ENCODE measurements around the gene TRIM38.

Gene TRIM38

DNA sequence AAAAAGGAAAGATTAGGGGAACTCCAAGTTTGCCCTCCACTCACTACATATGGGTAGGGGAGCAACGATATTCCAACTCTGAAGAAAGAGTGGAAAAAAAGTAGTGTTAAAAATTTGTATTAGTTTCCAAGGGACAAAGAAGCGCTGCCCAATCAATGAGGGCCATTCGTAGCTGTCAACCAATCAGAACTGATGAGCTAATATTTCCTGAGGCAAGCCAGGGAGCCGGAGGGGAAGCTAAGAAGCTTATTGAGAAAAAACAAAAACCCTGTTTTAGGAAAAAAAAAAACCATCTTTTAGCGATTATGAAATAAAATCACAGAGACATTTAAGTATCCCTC is 59.5 kb downstream of the TRIM38 start:
- peaks cover 22 to 30% (median 28%) of the 10 kb centered on the region in 11 experiments for H3K9me3 ChIP-seq (replicated peaks in 1 of 11)
- peak overlapping the region; percentile 89 to 97 (median 95) for H3K9ac ChIP-seq
- no peaks in the 10 kb centered on the region for H3K27me3 ChIP-seq
- TF ChIP-seq Cebpa-rat (IDR thresholded peaks at IDR 0.05): no peak
- H3K4me3 ChIP-seq: peak overlapping the region; percentile 70 to 82 (median 74)
- H3K27ac ChIP-seq: peak overlapping the region; percentile 91 to 99 (median 98); a peak in 21 of 22 replicates
- peak overlapping the region; percentile 84 to 96 (median 91) for H3K4me2 ChIP-seq
- H3K36me3 ChIP-seq: no peaks in the 10 kb centered on the region
- no peaks in the 10 kb centered on the region for H4K20me1 ChIP-seq
- H3K4me1 ChIP-seq: peaks cover 21 to 33% (median 27%) of the 10 kb centered on the region in 10 experiments

DNA sequence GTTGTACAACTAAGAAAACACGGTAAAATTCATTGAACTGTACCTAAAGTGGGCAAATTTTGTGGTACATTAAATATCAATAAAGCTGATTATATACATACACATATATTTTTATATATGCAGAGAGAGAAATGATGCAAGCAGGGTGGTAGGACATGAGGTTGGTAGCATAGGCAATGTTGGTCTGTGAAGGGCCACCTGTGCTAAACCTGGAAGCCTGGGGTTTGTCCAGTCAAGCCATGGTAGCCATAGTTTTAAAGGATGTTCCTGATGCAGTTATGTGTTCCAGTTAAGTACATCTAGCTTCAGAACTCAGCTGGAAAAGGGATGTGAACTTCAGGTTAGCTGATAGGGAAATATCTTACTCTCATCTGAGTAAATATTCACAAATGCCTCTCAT is 60.1 kb downstream of the TRIM38 start:
- Histone ChIP-seq H3K4me2 (peak overlapping the region; percentile 84 to 96 (median 91); a peak in 21 of 22 replicates), H3K27me3 (no peaks in the 10 kb centered on the region), H3K4me1 (peaks cover 24 to 37% (median 30%) of the 10 kb centered on the region in 10 experiments), H3K4me3 (peak overlapping the region in 7 of 10 experiments; percentile 70 to 82 (median 75); a peak in 5 of 20 replicates), H4K20me1 (no peaks in the 10 kb centered on the region), H3K36me3 (no peaks in the 10 kb centered on the region), H3K9me3 (replicated peaks in 1 of 11) (peaks cover 16 to 24% (median 22%) of the 10 kb centered on the region in 11 experiments), H3K9ac (peak overlapping the region; percentile 89 to 97 (median 95); a peak in 19 of 22 replicates), H3K27ac (peak overlapping the region in 10 of 11 experiments; percentile 91 to 99 (median 98); a peak in 19 of 22 replicates)
- no peak for TF ChIP-seq Cebpa-rat (IDR thresholded peaks at IDR 0.05)

DNA sequence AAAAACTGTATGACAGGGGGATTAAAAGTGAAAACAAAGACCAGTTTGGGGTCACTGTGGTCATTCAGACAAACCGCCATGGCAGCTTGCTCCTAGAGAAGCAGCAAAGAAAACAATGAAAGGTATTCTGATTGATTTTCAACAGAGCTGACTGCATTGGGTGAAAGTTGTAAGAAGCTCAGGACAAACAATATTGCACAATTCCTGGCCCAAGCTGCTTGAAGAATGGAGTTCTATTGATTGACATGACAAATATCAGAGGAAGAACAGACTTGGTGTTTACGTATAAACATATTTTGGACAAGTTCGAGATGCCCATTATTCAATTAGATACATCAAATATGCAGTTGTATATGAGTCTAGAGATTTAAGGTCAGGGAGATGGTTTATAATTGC is 62.0 kb downstream of the TRIM38 start:
- Histone ChIP-seq H3K4me1 (peaks cover 38 to 56% (median 50%) of the 10 kb centered on the region in 10 experiments), H3K9me3 (replicated peaks in 1 of 11) (peaks cover 1 to 5% (median 3%) of the 10 kb centered on the region in 11 experiments; a peak in 20 of 22 replicates), H3K4me3 (no peak overlapping the region), H3K9ac (peak overlapping the region in 2 of 11 experiments; percentile 88 to 91; a peak in 1 of 22 replicates), H3K4me2 (peak overlapping the region in 3 of 11 experiments; percentile 92 to 95 (median 92); a peak in 2 of 22 replicates), H4K20me1 (no peaks in the 10 kb centered on the region), H3K27me3 (no peaks in the 10 kb centered on the region), H3K27ac (peak overlapping the region in 9 of 11 experiments; percentile 82 to 99 (median 93); a peak in 14 of 22 replicates), H3K36me3 (no peaks in the 10 kb centered on the region)
- TF ChIP-seq Cebpa-rat (IDR thresholded peaks at IDR 0.05): no peak

DNA sequence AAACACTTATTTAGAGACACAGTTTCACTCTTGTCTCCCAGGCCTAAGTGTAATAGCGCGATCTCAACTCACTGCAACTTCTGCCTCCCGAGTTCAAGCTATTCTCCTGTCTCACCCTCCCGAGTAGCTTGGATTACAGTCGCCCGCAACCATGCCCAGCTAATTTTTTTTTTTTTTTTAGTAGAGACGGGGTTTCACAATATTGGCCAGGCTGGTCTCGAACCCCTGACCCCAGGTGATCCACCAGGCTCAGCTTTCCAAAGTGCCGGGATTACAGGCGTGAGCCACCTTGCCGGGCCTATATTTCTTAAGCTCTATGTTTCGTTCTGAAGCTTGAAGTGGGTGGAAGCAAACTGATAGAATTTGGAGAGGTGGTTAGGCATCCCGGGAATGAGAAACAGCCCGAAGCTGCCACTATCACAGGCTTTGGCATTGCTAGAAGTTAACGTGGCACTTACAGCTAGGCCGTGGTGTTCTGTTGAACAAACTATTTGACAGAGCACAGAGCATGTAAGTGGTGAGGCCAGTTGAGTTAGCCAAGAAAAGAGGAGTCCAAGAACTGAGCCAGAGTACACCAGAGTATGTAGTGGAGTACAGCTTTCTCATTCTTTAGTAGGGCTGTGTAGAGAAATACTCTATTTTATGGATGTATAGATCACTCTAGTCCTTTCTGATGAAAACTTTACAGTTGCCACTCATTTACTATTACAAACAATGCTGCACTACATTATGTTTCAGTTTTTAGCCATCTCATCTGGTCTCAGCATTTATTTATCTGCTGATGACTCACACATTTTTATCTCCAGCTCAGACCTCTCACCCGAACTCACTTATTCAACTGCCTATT is 62.7 kb downstream of the TRIM38 start:
- no peaks in the 10 kb centered on the region for H4K20me1 ChIP-seq
- H3K9me3 ChIP-seq (replicated peaks in 1 of 11): no peaks in the 10 kb centered on the region
- H3K36me3 ChIP-seq: no peaks in the 10 kb centered on the region
- peak overlapping the region in 10 of 11 experiments; percentile 9 to 99 (median 92); a peak in 18 of 22 replicates for H3K27ac ChIP-seq
- peaks cover 41 to 62% (median 56%) of the 10 kb centered on the region in 10 experiments for H3K4me1 ChIP-seq
- H3K4me2 ChIP-seq: peak overlapping the region; percentile 77 to 95 (median 90)
- peak overlapping the region; percentile 77 to 93 (median 87); a peak in 19 of 22 replicates for H3K9ac ChIP-seq
- peak overlapping the region in 9 of 10 experiments; percentile 61 to 74 (median 70); a peak in 9 of 20 replicates for H3K4me3 ChIP-seq
- no peaks in the 10 kb centered on the region for H3K27me3 ChIP-seq
- TF ChIP-seq Cebpa-rat (IDR thresholded peaks at IDR 0.05): no peak

DNA sequence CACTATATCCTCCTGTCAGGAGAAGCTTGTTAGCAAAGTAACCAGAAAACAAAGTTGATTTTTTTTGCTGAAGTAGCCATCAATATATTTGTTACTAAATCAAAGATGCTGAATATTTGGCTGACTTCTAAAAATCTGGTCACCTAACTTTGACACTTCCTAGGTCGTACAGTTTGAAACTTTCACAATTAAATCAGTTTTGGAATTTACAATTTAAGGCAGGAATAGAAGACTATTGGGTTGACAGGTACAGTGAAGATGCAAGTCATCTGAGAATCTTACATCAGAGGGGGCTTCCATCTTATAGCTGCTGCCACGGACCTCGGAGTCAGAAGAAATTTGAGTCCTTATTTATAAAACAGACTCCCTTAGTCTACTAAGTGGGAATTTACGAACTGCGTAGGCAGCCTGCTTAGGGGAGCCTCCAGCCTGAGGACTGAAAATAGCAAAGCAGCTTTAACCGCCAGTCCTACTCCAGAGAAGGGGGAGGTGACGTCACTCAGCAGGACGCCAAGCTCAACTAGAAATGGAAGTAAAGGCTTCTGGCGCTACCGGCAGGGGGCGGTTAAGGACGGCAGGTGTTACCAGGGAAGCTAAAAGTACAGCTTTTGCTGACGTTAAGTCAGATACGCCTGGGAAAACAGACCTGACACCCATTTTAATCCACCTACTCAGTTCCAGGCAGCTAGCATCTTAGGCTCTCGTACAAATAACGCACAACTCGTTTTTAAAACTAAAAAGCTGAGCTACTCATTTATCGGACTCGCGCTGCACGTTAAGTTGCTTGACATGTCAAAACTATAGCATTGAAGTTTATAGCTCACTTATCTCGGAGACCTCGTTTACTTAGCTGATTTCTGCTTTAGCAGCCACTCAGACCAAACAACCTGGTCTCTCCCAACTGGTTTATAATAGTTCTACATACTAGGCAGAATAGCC is 63.6 kb downstream of the TRIM38 start:
- H3K9ac ChIP-seq: peak overlapping the region; percentile 77 to 93 (median 87)
- no peaks in the 10 kb centered on the region for H3K36me3 ChIP-seq
- peaks cover 50 to 70% (median 59%) of the 10 kb centered on the region in 10 experiments for H3K4me1 ChIP-seq
- no peaks in the 10 kb centered on the region for H3K27me3 ChIP-seq
- H3K27ac ChIP-seq: peak overlapping the region; percentile 59 to 99 (median 91)
- H3K4me3 ChIP-seq: peak overlapping the region; percentile 61 to 74 (median 69)
- peak overlapping the region; percentile 77 to 95 (median 90) for H3K4me2 ChIP-seq
- no peaks in the 10 kb centered on the region for H4K20me1 ChIP-seq
- H3K9me3 ChIP-seq (replicated peaks in 1 of 11): no peaks in the 10 kb centered on the region
- no peak for TF ChIP-seq Cebpa-rat (IDR thresholded peaks at IDR 0.05)

DNA sequence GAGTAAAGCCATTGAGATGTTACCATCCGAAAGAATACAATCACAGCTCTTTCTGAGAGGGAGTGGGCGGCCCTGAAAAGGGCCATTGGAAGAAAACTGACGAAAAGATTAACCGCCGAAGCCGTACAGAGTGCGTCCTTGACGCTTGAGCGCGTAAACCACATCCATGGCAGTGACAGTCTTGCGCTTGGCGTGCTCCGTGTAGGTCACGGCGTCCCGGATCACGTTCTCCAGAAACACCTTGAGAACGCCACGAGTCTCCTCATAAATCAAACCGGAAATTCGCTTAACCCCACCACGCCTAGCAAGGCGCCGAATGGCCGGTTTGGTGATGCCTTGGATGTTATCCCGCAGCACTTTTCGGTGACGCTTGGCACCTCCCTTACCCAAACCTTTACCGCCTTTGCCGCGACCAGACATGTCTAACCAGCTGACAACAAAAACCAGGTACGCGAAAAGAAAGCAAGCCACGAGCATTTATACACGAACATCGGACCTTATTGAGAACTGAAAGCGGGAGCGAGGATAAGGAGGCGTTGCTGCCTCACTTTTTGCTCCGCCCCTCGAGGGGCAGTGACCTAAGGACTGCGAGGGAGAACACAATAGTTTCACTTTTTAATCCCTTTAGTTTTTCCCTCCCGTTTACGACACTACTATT is 64.4 kb downstream of the TRIM38 start:
- H3K4me1 ChIP-seq: peaks cover 55 to 71% (median 62%) of the 10 kb centered on the region in 10 experiments
- H3K27ac ChIP-seq: peak overlapping the region; percentile 59 to 99 (median 91)
- H4K20me1 ChIP-seq: peaks cover 0 to 5% (median 0%) of the 10 kb centered on the region in 11 experiments; a peak in 1 of 22 replicates
- no peaks in the 10 kb centered on the region for H3K9me3 ChIP-seq (replicated peaks in 1 of 11)
- peak overlapping the region; percentile 61 to 74 (median 69) for H3K4me3 ChIP-seq
- H3K4me2 ChIP-seq: peak overlapping the region; percentile 77 to 95 (median 90)
- H3K9ac ChIP-seq: peak overlapping the region; percentile 77 to 93 (median 87)
- no peaks in the 10 kb centered on the region for H3K27me3 ChIP-seq
- TF ChIP-seq Cebpa-rat (IDR thresholded peaks at IDR 0.05): no peak
- H3K36me3 ChIP-seq: no peaks in the 10 kb centered on the region

DNA sequence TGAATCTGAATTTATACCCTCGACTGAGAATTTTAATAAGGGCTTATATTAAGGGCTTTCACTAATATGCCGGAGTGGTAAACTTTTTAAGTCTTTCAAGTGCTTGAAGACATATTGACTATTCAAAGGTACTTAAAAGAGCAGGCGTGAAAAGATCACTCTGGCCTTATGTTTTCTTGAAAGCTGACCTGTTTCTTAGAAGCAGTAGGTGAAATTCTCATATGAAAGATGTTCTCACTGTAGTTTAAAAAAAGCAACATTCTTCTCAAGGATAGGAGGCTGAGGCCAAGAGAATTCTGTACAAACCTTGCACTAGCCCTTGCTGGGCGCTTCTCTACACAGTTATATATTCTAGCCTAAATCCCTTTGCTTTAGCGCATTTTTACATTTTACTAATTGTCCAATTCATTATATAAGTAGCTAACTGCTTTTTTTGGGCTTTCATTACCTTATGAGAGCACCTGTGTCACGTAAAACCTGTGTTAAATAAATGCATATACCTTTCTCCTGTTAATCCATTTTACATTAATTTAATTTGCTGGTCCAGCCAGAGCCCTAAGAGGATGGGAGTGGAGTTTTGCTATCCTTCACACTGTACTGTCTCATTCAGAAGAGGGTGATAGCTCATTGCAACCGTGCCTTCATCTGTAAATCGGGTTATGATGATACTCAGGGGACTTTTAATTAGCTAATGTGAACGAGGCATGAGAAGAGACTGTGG is 65.0 kb downstream of the TRIM38 start:
- peaks cover 54 to 71% (median 60%) of the 10 kb centered on the region in 10 experiments for H3K4me1 ChIP-seq
- H4K20me1 ChIP-seq: peaks cover 0 to 5% (median 0%) of the 10 kb centered on the region in 11 experiments; a peak in 1 of 22 replicates

More for the DNA sequence above, 65.0 kb downstream of the TRIM38 start:
- peak overlapping the region; percentile 61 to 74 (median 69) for H3K4me3 ChIP-seq
- no peaks in the 10 kb centered on the region for H3K27me3 ChIP-seq
- peak overlapping the region; percentile 77 to 95 (median 90) for H3K4me2 ChIP-seq
- H3K9ac ChIP-seq: peak overlapping the region; percentile 77 to 93 (median 87)
- H3K27ac ChIP-seq: peak overlapping the region; percentile 59 to 99 (median 91); a peak in 21 of 22 replicates
- no peaks in the 10 kb centered on the region for H3K36me3 ChIP-seq
- no peaks in the 10 kb centered on the region for H3K9me3 ChIP-seq (replicated peaks in 1 of 11)
- TF ChIP-seq Cebpa-rat (IDR thresholded peaks at IDR 0.05): no peak

Measured in BLaER1 treated with 17β-estradiol and CSF1 and Interleukin-3, amounts not matched to agents 10 nM and 100 nM (cell line).